ENCODE measurements around the gene ARL15. TPM values are rescaled to one million over a fixed set of nuclear protein-coding genes. Genes with fewer than 3 reads are reported as not detected.

Gene ARL15
- total RNA-seq, 4 donors from 2014 or later: 19.6 to 52.5 (median 30.6) TPM

- no peak for TF ChIP-seq CTCF (IDR thresholded peaks at IDR 0.05; ENCODE audit: low read depth)
These were observed 415.2 kb downstream of the ARL15 start for GRCh38 chr5:53895091-53895683.

- TF ChIP-seq CTCF (IDR thresholded peaks at IDR 0.05; ENCODE audit: low read depth): no peak
These were observed 416.7 kb downstream of the ARL15 start for GRCh38 chr5:53893626-53894025.

DNA sequence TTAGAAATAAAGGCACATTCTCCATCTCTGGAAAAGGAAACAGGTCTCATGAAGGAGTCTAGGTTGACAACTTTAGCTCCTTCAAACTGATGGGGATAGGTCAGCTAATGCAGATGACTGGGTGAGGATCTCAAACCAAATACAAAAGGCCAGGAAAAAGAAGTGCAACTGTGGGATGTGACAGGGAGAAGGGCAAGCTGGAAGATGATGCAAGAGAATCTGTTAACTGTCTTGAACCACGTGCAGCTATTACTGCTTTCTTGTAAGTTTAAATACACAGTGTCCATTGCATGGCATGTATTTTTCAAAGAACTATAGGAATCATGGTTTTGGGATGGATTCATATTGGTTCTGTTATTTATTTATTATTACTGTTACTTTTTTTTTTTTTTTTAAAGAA, 418.1 kb downstream of the ARL15 start:
- TF ChIP-seq CTCF (IDR thresholded peaks at IDR 0.05; ENCODE audit: low read depth): no peak

DNA sequence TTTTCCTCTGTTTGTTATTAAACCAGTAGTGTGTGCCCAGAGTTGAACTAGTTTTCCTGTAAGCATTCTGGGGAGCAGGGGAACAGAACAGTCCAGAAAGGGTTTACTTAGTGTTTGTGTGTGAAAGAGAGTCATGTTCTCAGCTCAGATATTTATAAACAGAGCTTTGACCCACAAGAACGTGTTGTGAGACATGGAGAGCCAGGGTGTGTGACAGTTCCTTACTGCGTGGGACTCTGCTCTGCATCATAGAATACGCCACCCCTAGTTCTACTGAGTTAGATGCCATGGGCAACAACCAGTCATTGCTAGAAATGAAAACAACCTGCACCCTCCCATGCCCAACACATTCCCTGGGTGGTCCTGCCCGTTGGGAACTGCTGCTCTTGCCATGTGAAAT, 419.2 kb downstream of the ARL15 start:
- TF ChIP-seq CTCF (IDR thresholded peaks at IDR 0.05; ENCODE audit: low read depth): no peak

GRCh38 chr5:53890490-53890889, 419.9 kb downstream of the ARL15 start:
- no peak for TF ChIP-seq CTCF (IDR thresholded peaks at IDR 0.05; ENCODE audit: low read depth)

- TF ChIP-seq CTCF (IDR thresholded peaks at IDR 0.05; ENCODE audit: low read depth): no peak
These were observed 425.5 kb downstream of the ARL15 start for GRCh38 chr5:53884844-53885243.

DNA sequence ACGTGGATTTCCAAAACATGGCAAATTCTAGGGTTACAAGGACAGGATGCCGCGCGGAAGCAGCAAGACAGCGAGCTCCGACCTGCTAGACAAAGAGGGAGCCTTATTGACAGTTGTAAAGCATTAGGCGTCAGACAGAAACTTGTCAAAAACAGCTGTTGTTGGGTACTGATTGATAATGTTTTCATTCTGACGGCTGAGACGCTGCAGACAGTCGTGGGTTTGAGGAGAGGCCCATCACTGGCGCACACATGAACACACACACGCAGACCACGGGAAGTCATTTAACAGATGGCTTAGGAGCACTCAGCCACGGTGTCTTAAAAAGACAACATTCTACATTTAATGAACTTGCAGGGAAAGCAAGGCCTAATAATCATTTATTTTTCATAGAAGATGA, 426.0 kb downstream of the ARL15 start:
- no peak for TF ChIP-seq CTCF (IDR thresholded peaks at IDR 0.05; ENCODE audit: low read depth)
